HG02610 (cell line): Measurements from ENCODE around the gene CEMIP.

Experiments used
- ATAC-seq: cut with Tn5 transposase; IDR thresholded peaks from one replicate; pipeline ENCODE4 v1.9.1; 2021; ENCODE audit warnings: mild to moderate bottlenecking, moderate library complexity; ENCODE audit not compliant: unreplicated experiment

CEMIP gene

GRCh38 chr15:80997692-80998091, 218.5 kb downstream of the CEMIP start:
- no peak for ATAC-seq

- no peak for ATAC-seq
Measured at GRCh38 chr15:80998251-80998650, 219.1 kb downstream of the CEMIP start.

GRCh38 chr15:80999623-81000036, 220.5 kb downstream of the CEMIP start:
- ATAC-seq = peak; percentile 24

- no peak for ATAC-seq
Measured at GRCh38 chr15:81000144-81000623, 221.0 kb downstream of the CEMIP start.

- ATAC-seq = peak; percentile 61
Measured at GRCh38 chr15:81000624-81001151, 221.5 kb downstream of the CEMIP start, which contains the start of gene TLNRD1. Gene TLNRD1 (plus strand): TSS chr15:81000923. CDS start chr15:81002272, 1,349 bp downstream.
